WTC11 (cell line): ENCODE results near the gene TBCCD1. TPM values are rescaled to one million over a fixed set of nuclear protein-coding genes. Genes with fewer than 3 reads are reported as not detected.
"Not testable (repeated sequence)": the region's sequence is repeated elsewhere in the genome, so short reads cannot be mapped to it uniquely, and the experiment has no call there.

ENCODE experiments used
- ATAC-seq: fragments of 200-7000 bp; cut with Tn5 transposase; 2 replicates; pipeline ENCODE4 v1.10.0; 2021; ENCODE audit warnings: mild to moderate bottlenecking, moderate library complexity
- CTCF ChIA-PET: fragments of 300-600 bp; sonication (Branson Sonifier 250); formaldehyde crosslinking; loops from one replicate; lab custom pipeline; 2021; ENCODE audit warnings: antibody characterized with exemption; lab: Charles Lee
- POLR2A ChIA-PET: fragments of 350-600 bp; sonication (Branson Sonifier 250); formaldehyde crosslinking; loops from one replicate; lab custom pipeline; 2021; ENCODE audit warnings: antibody characterized with exemption; lab: Charles Lee
- DNase-seq: peaks from one replicate; pipeline ENCODE4 v3.0.0; 2021; ENCODE audit warnings: low spot score
- H3K27ac Mint-ChIP-seq: 2 replicates; pipeline ENCODE4 v1.8.0; 2021; ENCODE audit warnings: mixed read lengths
- H3K27me3 Mint-ChIP-seq: 2 replicates; pipeline ENCODE4 v1.8.0; 2021; ENCODE audit warnings: low read depth, mild to moderate bottlenecking, moderate library complexity, mixed read lengths
- H3K36me3 Mint-ChIP-seq: 2 replicates; pipeline ENCODE4 v1.8.0; 2021; ENCODE audit warnings: mixed read lengths
- H3K4me1 Mint-ChIP-seq: 2 replicates; pipeline ENCODE4 v1.8.0; 2022; ENCODE audit warnings: mixed read lengths
- H3K4me3 Mint-ChIP-seq: 2 replicates; pipeline ENCODE4 v1.8.0; 2021; ENCODE audit warnings: mild to moderate bottlenecking, moderate library complexity, mixed read lengths
- H3K9me3 Mint-ChIP-seq: 2 replicates; pipeline ENCODE4 v1.8.0; 2021; ENCODE audit warnings: mixed read lengths
- CBFB ChIP-seq: sonication (generic); formaldehyde crosslinking; IDR thresholded peaks from 2 replicates; pipeline ENCODE4 v1.8.1; 2022; ENCODE audit warnings: mild to moderate bottlenecking, low read depth, missing genetic modification reagents
- EMX1 ChIP-seq: fragments of 250-450 bp; sonication (Bioruptor Pico); IDR thresholded peaks from 2 replicates; pipeline ENCODE4 v1.8.0; 2021; ENCODE audit warnings: mild to moderate bottlenecking
- FOXJ3 ChIP-seq: sonication (generic); formaldehyde crosslinking; IDR thresholded peaks from 2 replicates; pipeline ENCODE4 v1.9.0; 2021; ENCODE audit warnings: missing genetic modification reagents, mild to moderate bottlenecking, borderline replicate concordance
- HMGA2 ChIP-seq: fragments of 250-450 bp; sonication (Bioruptor Pico); IDR thresholded peaks from 2 replicates; pipeline ENCODE4 v1.4.0; 2021; ENCODE audit warnings: mild to moderate bottlenecking, moderate library complexity
- NR1H2 ChIP-seq: sonication (generic); formaldehyde crosslinking; IDR thresholded peaks from 2 replicates; pipeline ENCODE4 v1.9.0; 2021; ENCODE audit warnings: mild to moderate bottlenecking, moderate library complexity, missing genetic modification reagents
- NR3C1 ChIP-seq: sonication (generic); formaldehyde crosslinking; conservative IDR thresholded peaks from 2 replicates; pipeline ENCODE4 v1.8.1; 2023; ENCODE audit warnings: low read depth, mild to moderate bottlenecking, missing genetic modification reagents
- ZBTB21 ChIP-seq: sonication (generic); formaldehyde crosslinking; IDR thresholded peaks from 2 replicates; pipeline ENCODE4 v1.8.1; 2023; ENCODE audit warnings: mild to moderate bottlenecking, missing genetic modification reagents, borderline replicate concordance
- ZNF121 ChIP-seq: sonication (generic); formaldehyde crosslinking; IDR thresholded peaks from 2 replicates; pipeline ENCODE4 v1.8.0; 2023; ENCODE audit warnings: missing genetic modification reagents
- ZNF138 ChIP-seq: sonication (generic); formaldehyde crosslinking; conservative IDR thresholded peaks from 2 replicates; pipeline ENCODE4 v1.8.1; 2022; ENCODE audit warnings: mild to moderate bottlenecking, moderate library complexity, missing genetic modification reagents
- total RNA-seq: library from RNA; stranded (reverse); gene quantifications from 3 replicates; pipeline ENCODE4 v1.2.3, GENCODE V29; 2021
- TF ChIP-seq, protein P1 (sequence below): sonication (generic); formaldehyde crosslinking; IDR thresholded peaks from 2 replicates; pipeline ENCODE4 v1.8.1; 2023; ENCODE audit warnings: mild to moderate bottlenecking, missing genetic modification reagents
- TF ChIP-seq, protein P2 (sequence below): sonication (generic); formaldehyde crosslinking; IDR thresholded peaks from 2 replicates; pipeline ENCODE4 v1.8.1; 2023; ENCODE audit warnings: mild to moderate bottlenecking, missing genetic modification reagents
- TF ChIP-seq, protein P3 (sequence below): fragments of 200-600 bp; IDR thresholded peaks from 2 replicates; pipeline ENCODE4 v1.8.0; 2022; ENCODE audit warnings: antibody characterized with exemption
- TF ChIP-seq, protein P4 (sequence below): sonication (generic); formaldehyde crosslinking; IDR thresholded peaks from 2 replicates; pipeline ENCODE4 v1.8.1; 2023; ENCODE audit warnings: mild to moderate bottlenecking, moderate library complexity, missing genetic modification reagents
- TF ChIP-seq, protein P5 (sequence below): fragments of 250-450 bp; sonication (Bioruptor Pico); IDR thresholded peaks from 2 replicates; pipeline ENCODE4 v1.9.0; 2021; ENCODE audit warnings: mild to moderate bottlenecking
- TF ChIP-seq, protein P6 (sequence below): sonication (generic); formaldehyde crosslinking; IDR thresholded peaks from 2 replicates; pipeline ENCODE4 v1.8.1; 2022; ENCODE audit warnings: low read depth, mild to moderate bottlenecking, moderate library complexity, missing genetic modification reagents, borderline replicate concordance

The TBCCD1 gene
- total RNA-seq, 1 experiment from 2014 or later: 10.6 TPM

DNA sequence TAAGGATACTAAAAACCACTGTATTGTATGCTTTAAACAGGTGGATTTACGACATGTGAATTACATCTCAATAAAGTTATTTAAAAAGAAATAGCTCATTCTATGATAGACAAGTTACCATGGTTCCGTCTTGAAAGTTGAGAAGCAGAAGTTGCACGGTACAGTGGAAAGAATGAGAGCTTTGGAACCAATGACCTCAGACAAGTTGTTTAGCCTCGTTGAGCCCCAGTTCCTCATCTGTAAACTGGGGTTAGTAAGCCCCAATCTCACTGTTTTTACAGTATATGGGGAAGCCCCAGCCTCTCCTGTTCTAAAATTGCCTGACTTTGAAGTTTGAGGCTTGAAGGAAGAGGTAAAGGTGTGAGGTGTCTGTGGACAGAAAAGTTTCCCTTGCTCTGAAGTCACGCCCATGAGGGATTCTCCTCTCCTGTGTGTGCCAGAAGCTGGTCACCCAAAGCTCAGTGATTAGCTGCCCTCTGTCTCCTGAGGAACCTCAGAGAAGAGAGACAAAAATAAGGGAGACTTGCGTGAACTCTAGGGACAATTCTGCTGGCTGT is 32.9 kb downstream of the TBCCD1 start (continued):
- TF ChIP-seq, protein P1, sequence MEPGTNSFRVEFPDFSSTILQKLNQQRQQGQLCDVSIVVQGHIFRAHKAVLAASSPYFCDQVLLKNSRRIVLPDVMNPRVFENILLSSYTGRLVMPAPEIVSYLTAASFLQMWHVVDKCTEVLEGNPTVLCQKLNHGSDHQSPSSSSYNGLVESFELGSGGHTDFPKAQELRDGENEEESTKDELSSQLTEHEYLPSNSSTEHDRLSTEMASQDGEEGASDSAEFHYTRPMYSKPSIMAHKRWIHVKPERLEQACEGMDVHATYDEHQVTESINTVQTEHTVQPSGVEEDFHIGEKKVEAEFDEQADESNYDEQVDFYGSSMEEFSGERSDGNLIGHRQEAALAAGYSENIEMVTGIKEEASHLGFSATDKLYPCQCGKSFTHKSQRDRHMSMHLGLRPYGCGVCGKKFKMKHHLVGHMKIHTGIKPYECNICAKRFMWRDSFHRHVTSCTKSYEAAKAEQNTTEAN (CRISPR knock-in tag): no peak
- TF ChIP-seq, protein P2, sequence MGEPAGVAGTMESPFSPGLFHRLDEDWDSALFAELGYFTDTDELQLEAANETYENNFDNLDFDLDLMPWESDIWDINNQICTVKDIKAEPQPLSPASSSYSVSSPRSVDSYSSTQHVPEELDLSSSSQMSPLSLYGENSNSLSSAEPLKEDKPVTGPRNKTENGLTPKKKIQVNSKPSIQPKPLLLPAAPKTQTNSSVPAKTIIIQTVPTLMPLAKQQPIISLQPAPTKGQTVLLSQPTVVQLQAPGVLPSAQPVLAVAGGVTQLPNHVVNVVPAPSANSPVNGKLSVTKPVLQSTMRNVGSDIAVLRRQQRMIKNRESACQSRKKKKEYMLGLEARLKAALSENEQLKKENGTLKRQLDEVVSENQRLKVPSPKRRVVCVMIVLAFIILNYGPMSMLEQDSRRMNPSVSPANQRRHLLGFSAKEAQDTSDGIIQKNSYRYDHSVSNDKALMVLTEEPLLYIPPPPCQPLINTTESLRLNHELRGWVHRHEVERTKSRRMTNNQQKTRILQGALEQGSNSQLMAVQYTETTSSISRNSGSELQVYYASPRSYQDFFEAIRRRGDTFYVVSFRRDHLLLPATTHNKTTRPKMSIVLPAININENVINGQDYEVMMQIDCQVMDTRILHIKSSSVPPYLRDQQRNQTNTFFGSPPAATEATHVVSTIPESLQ (CRISPR knock-in tag): no peak
- TF ChIP-seq, protein P3, sequence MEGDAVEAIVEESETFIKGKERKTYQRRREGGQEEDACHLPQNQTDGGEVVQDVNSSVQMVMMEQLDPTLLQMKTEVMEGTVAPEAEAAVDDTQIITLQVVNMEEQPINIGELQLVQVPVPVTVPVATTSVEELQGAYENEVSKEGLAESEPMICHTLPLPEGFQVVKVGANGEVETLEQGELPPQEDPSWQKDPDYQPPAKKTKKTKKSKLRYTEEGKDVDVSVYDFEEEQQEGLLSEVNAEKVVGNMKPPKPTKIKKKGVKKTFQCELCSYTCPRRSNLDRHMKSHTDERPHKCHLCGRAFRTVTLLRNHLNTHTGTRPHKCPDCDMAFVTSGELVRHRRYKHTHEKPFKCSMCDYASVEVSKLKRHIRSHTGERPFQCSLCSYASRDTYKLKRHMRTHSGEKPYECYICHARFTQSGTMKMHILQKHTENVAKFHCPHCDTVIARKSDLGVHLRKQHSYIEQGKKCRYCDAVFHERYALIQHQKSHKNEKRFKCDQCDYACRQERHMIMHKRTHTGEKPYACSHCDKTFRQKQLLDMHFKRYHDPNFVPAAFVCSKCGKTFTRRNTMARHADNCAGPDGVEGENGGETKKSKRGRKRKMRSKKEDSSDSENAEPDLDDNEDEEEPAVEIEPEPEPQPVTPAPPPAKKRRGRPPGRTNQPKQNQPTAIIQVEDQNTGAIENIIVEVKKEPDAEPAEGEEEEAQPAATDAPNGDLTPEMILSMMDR: no peak

DNA sequence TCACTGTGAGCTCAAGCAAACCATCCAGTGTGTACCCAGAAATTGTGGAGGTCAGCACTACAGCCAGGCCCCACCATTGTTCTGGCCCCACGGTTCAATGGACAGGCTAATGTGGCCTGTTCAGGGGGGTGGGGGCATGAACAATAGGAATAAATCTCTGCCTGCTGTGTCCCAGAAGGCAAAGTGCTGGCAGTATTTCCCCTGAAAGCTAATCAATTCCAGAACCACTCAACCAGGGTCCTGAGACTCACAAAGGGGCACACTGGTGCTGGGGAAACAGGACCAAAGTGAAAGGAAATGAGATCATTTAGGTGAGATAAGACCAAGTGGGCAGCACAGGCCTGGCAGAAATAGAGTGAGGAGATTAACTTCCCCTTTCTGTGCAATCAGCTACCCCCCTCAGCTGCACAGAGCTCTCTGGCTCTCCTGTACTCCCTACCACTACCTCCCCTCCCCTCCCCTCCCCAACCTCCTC is 34.5 kb downstream of the TBCCD1 start:
- ChIA-PET POLR2A (interaction anchor here (0.6 kb wide), 1 partner anchor 920 kb away, joined by 3 read pairs; no protein-coding TSS in a partner anchor), CTCF (interaction anchor here (1.2 to 1.9 kb wide), 3 partner anchors 8 to 273 kb away, joined by 3 to 9 read pairs (median 6); no protein-coding TSS in a partner anchor)
- DNase-seq: no peak
- H3K27ac Mint-ChIP-seq: no peak overlapping the region
- no peak overlapping the region for H3K4me3 Mint-ChIP-seq
- H3K36me3 Mint-ChIP-seq: no peaks in the 10 kb centered on the region
- H3K27me3 Mint-ChIP-seq: no peaks in the 10 kb centered on the region
- no peak for TF ChIP-seq HMGA2 (CRISPR knock-in tag)
- no peak for TF ChIP-seq FOXJ3 (CRISPR knock-in tag)
- TF ChIP-seq ZNF121 (CRISPR knock-in tag): no peak
- no peak for TF ChIP-seq EMX1
- no peak for TF ChIP-seq CBFB (CRISPR knock-in tag)
- TF ChIP-seq, protein P4, sequence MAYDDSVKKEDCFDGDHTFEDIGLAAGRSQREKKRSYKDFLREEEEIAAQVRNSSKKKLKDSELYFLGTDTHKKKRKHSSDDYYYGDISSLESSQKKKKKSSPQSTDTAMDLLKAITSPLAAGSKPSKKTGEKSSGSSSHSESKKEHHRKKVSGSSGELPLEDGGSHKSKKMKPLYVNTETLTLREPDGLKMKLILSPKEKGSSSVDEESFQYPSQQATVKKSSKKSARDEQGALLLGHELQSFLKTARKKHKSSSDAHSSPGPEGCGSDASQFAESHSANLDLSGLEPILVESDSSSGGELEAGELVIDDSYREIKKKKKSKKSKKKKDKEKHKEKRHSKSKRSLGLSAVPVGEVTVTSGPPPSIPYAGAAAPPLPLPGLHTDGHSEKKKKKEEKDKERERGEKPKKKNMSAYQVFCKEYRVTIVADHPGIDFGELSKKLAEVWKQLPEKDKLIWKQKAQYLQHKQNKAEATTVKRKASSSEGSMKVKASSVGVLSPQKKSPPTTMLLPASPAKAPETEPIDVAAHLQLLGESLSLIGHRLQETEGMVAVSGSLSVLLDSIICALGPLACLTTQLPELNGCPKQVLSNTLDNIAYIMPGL (CRISPR knock-in tag): no peak
- TF ChIP-seq, protein P5, sequence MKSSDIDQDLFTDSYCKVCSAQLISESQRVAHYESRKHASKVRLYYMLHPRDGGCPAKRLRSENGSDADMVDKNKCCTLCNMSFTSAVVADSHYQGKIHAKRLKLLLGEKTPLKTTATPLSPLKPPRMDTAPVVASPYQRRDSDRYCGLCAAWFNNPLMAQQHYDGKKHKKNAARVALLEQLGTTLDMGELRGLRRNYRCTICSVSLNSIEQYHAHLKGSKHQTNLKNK: no peak
- TF ChIP-seq ZBTB21 (CRISPR knock-in tag): no peak
- TF ChIP-seq ZNF138 (CRISPR knock-in tag): no peak
- no peak for TF ChIP-seq NR3C1 (CRISPR knock-in tag)
- no peak for TF ChIP-seq NR1H2 (CRISPR knock-in tag)
- TF ChIP-seq, protein P6, sequence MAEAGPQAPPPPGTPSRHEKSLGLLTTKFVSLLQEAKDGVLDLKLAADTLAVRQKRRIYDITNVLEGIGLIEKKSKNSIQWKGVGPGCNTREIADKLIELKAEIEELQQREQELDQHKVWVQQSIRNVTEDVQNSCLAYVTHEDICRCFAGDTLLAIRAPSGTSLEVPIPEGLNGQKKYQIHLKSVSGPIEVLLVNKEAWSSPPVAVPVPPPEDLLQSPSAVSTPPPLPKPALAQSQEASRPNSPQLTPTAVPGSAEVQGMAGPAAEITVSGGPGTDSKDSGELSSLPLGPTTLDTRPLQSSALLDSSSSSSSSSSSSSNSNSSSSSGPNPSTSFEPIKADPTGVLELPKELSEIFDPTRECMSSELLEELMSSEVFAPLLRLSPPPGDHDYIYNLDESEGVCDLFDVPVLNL: no peak
- TF ChIP-seq, all 79 proteins: peak for 0
- peak; percentile 39 for ATAC-seq
- peaks cover 17% of the 10 kb centered on the region for H3K4me1 Mint-ChIP-seq
- peaks cover 5% of the 10 kb centered on the region for H3K9me3 Mint-ChIP-seq

DNA sequence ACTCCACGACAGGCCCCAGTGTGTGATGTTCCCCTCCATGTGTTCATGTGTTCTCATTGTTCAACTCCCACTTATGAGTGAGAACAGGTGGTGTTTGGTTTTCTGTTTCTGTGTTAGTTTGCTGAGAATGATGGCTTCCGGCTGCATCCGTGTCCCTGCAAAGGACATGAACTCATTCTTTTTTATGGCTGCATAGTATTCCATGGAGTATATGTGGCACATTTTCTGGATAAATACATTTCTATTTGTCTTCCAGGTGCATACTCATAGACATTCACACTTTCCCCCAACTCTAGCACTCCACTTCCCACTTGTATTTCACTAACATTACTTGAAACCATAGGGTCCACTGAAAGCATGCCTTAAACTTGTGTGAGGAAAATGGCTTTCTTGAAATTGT is 35.4 kb downstream of the TBCCD1 start:
- ATAC-seq, DNase-seq, H3K4me3 Mint-ChIP-seq, H3K27me3 Mint-ChIP-seq, H3K36me3 Mint-ChIP-seq, POLR2A ChIA-PET, H3K27ac Mint-ChIP-seq, H3K9me3 Mint-ChIP-seq: not testable (repeated sequence)
- CTCF ChIA-PET: interaction anchor here (1.2 kb wide), 1 partner anchor 9 kb away, joined by 3 read pairs; no protein-coding TSS in a partner anchor
- peaks cover 17% of the 10 kb centered on the region for H3K4me1 Mint-ChIP-seq
